B cell (primary cell): ENCODE data around the gene SSTR1.

ENCODE experiments used
- CTCF ChIP-seq: fragments of 200-600 bp; IDR thresholded peaks from one replicate; pipeline ENCODE4 v1.8.0; 2022; ENCODE audit warnings: antibody characterized with exemption, mild to moderate bottlenecking
- EZH2 ChIP-seq: IDR thresholded peaks from 2 replicates; pipeline ENCODE4 v1.6.1; 2012; ENCODE audit warnings: borderline replicate concordance, low read depth, mild to moderate bottlenecking, moderate library complexity, low read length; ENCODE audit not compliant: insufficient read depth, poor library complexity, severe bottlenecking

GRCh38 chr14:38253676-38254075 is 46.0 kb downstream of the SSTR1 start:
- TF ChIP-seq EZH2 (no peak), CTCF (no peak)
